ENCODE data around the gene ANKFY1.

DNA sequence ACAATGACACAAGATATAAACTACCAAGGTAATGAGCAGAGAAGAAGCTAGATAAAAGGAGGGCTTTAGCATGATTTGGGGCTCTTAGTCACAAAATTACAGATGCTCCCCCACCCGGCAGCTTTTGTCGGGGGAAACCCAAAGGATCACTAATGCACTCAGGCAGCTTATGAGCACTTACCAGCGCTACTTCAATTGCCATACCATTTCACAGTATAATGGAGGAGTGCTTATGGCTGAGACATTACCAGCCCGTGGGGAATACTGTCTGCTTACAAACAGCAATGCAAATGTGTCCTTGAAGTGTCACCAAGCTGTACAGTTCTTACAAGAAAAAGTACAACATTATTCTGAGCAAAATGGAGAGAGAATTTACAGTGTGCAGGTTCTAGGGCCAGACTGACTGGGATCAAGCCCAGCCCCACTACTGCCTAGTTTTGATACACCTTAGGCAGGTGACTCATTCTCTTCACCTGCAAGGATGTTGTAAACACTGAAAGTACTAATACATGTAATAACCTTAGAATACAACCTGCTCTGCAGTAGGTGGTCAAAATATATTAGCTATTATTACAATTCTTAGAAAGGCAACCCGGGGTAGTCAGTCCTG lies 16.3 kb downstream of the ANKFY1 start:
- no peak for TF ChIP-seq CTCF (IDR thresholded peaks at IDR 0.05)
- no peak for TF ChIP-seq POLR2AphosphoS5 (IDR thresholded peaks at IDR 0.05)
- no peak for TF ChIP-seq POLR2A (IDR thresholded peaks at IDR 0.05)
